PC-9 (cell line): ENCODE results near the gene EXO5. TPM values are rescaled to one million over a fixed set of nuclear protein-coding genes. Genes with fewer than 3 reads are reported as not detected.

Experiments used
- BruUV-seq: library from RNA; stranded (reverse); fragments of 400-500 nt; replicated peaks from 2 replicates; lab custom pipeline; 2021; lab: Mats Ljungman, UMichigan
- CTCF ChIA-PET: fragments of 300-600 bp; sonication (Branson Sonifier 250); formaldehyde crosslinking; loops from one replicate; lab custom pipeline; 2022; ENCODE audit warnings: antibody characterized with exemption; lab: Charles Lee
- POLR2A ChIA-PET: fragments of 300-600 bp; sonication (Branson Sonifier 250); formaldehyde crosslinking; loops from one replicate; lab custom pipeline; 2022; ENCODE audit warnings: antibody characterized with exemption; ENCODE audit not compliant: unreplicated experiment; lab: Charles Lee
- DNase-seq, 2 experiments: peaks; one replicate each; pipeline versions ENCODE4 v3.0.0 to v3.0.0-alpha.2; 2015 to 2022; ENCODE audit warnings: mixed read lengths in 1 of 2
- H2AFZ ChIP-seq: fragments of 200-600 bp; sonication (generic); 2 replicates; pipeline ENCODE4 v1.8.1; 2017; ENCODE audit warnings: antibody characterized with exemption
- H3F3A ChIP-seq: fragments of 200-600 bp; sonication (generic); 2 replicates; pipeline ENCODE4 v1.8.1; 2017; ENCODE audit warnings: antibody characterized with exemption, mild to moderate bottlenecking, low read depth; ENCODE audit not compliant: insufficient read depth
- H3K27ac ChIP-seq: fragments of 200-600 bp; sonication (generic); 2 replicates; pipeline ENCODE4 v1.6.1; 2016; ENCODE audit warnings: mixed run types
- H3K27me3 ChIP-seq: fragments of 200-600 bp; sonication (generic); 2 replicates; pipeline ENCODE4 v1.6.1; 2016; ENCODE audit warnings: low read depth, mixed run types; ENCODE audit not compliant: insufficient read depth
- H3K36me3 ChIP-seq: fragments of 200-600 bp; sonication (generic); 2 replicates; pipeline ENCODE4 v1.6.1; 2016; ENCODE audit warnings: low read depth, mixed run types
- H3K4me1 ChIP-seq: fragments of 200-600 bp; sonication (generic); replicated peaks from 2 replicates; pipeline ENCODE4 v1.6.1; 2016; ENCODE audit warnings: mixed run types; ENCODE audit not compliant: insufficient read depth
- H3K4me2 ChIP-seq: fragments of 200-600 bp; sonication (generic); 2 replicates; pipeline ENCODE4 v1.6.1; 2017; ENCODE audit warnings: mixed run types
- H3K4me3 ChIP-seq: fragments of 200-600 bp; sonication (generic); 2 replicates; pipeline ENCODE4 v1.6.1; 2016; ENCODE audit warnings: mixed run types
- H3K79me2 ChIP-seq: fragments of 200-600 bp; sonication (generic); 2 replicates; pipeline ENCODE4 v1.6.1; 2017; ENCODE audit warnings: low read depth, mixed run types
- H3K9me2 ChIP-seq: fragments of 200-600 bp; sonication (generic); 2 replicates; pipeline ENCODE4 v1.8.1; 2017; ENCODE audit warnings: mild to moderate bottlenecking; ENCODE audit not compliant: insufficient read depth
- H3K9me3 ChIP-seq: fragments of 200-600 bp; sonication (generic); 2 replicates; pipeline ENCODE4 v1.8.1; 2016; ENCODE audit warnings: low read depth; ENCODE audit not compliant: insufficient read depth
- H4K20me1 ChIP-seq: fragments of 200-600 bp; sonication (generic); 2 replicates; pipeline ENCODE4 v1.8.1; 2017; ENCODE audit not compliant: insufficient read depth
- EZH2 ChIP-seq: fragments of 200-600 bp; sonication (generic); IDR thresholded peaks from 2 replicates; pipeline ENCODE4 v1.8.0; 2017; ENCODE audit warnings: antibody characterized with exemption, low read depth
- intact Hi-C: fragments of 100-400 bp; cut with micrococcal nuclease; formaldehyde crosslinking; loops from one replicate; pipeline ENCODE4 v1.10.0; 2022; ENCODE audit not compliant: unreplicated experiment
- total RNA-seq: library from RNA; stranded (reverse); gene quantifications from 2 replicates; pipeline ENCODE4 v1.2.3, GENCODE V29; 2021
- TF ChIP-seq, protein P1 (sequence below): fragments of 200-600 bp; sonication (generic); conservative IDR thresholded peaks from 2 replicates; pipeline ENCODE4 v1.6.1; 2017; ENCODE audit warnings: mixed run types, antibody characterized with exemption, mild to moderate bottlenecking, moderate library complexity

The EXO5 gene
- total RNA-seq, 1 experiment from 2014 or later, result 19.0 TPM

DNA sequence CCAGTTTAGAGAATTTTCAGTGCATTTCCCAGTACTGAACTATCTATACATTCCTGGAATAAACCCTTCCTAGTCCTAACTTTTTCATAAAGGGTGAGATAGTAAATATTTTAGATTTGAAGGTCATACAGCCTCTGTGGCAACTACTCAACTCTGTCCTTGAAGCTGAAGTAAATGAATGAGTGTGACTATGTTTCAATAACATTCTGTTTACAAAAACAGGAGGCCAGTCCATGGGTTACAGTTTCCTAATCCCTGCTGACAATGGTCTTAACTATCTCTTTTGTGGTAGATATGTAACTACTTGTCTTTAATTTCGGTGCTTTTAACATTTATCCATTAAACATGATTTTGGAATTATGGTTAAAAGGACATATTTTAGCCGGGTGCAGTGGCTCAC lies 27.2 kb downstream of the EXO5 start:
- Histone ChIP-seq H3K9me3 (no peaks in the 10 kb centered on the region), H3K4me3 (no peak overlapping the region), H4K20me1 (no peaks in the 10 kb centered on the region), H3K27me3 (no peaks in the 10 kb centered on the region), H3K9me2 (no peaks in the 10 kb centered on the region), H3F3A (no peaks in the 10 kb centered on the region), H3K27ac (no peak overlapping the region), H3K36me3 (no peaks in the 10 kb centered on the region), H2AFZ (no peak overlapping the region), H3K79me2 (no peaks in the 10 kb centered on the region), H3K4me1 (peaks cover 10% of the 10 kb centered on the region), H3K4me2 (no peak overlapping the region)
- ChIA-PET CTCF (interaction anchor here (0.6 kb wide), 1 partner anchor 458 kb away, joined by 3 read pairs; no protein-coding TSS in a partner anchor), POLR2A (no interaction called here)
- intact Hi-C loops, result no loop called here
- TF ChIP-seq, protein P1, sequence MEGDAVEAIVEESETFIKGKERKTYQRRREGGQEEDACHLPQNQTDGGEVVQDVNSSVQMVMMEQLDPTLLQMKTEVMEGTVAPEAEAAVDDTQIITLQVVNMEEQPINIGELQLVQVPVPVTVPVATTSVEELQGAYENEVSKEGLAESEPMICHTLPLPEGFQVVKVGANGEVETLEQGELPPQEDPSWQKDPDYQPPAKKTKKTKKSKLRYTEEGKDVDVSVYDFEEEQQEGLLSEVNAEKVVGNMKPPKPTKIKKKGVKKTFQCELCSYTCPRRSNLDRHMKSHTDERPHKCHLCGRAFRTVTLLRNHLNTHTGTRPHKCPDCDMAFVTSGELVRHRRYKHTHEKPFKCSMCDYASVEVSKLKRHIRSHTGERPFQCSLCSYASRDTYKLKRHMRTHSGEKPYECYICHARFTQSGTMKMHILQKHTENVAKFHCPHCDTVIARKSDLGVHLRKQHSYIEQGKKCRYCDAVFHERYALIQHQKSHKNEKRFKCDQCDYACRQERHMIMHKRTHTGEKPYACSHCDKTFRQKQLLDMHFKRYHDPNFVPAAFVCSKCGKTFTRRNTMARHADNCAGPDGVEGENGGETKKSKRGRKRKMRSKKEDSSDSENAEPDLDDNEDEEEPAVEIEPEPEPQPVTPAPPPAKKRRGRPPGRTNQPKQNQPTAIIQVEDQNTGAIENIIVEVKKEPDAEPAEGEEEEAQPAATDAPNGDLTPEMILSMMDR, result no peak
- TF ChIP-seq EZH2, result no peak
- no TSS peak for BruUV-seq
- no peak for DNase-seq

DNA sequence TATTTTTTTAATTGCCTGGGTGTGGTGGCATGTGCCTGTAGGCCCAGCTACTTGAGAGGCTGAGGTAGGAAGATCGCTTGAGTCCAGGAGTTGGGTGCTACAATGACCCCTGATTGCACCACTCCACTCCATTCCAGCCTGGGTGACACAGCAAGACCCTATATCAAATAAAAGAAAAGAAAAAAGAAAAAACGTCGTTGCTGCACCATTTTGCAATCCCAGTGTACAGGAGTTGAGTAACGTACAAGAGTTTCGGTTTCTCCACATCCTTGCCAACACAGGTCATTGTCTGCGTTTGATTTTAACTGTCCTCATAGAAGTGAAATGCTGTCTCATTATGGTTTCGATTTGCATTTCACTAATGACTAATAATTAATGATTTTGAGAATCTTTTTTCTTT lies 30.8 kb downstream of the EXO5 start:
- no peak overlapping the region for H3K27ac ChIP-seq
- H3K4me2 ChIP-seq, result no peak overlapping the region
- H3K79me2 ChIP-seq, result no peaks in the 10 kb centered on the region
- H3F3A ChIP-seq, result no peaks in the 10 kb centered on the region
- H2AFZ ChIP-seq, result no peak overlapping the region
- no peaks in the 10 kb centered on the region for H3K36me3 ChIP-seq
- H3K27me3 ChIP-seq, result no peaks in the 10 kb centered on the region
- no peak overlapping the region for H3K4me3 ChIP-seq
- H3K4me1 ChIP-seq, result no peaks in the 10 kb centered on the region
- no peak for DNase-seq
- no TSS peak for BruUV-seq
- no peaks in the 10 kb centered on the region for H3K9me3 ChIP-seq
- TF ChIP-seq, protein P1, result no peak
- no peak for TF ChIP-seq EZH2
- H3K9me2 ChIP-seq, result no peaks in the 10 kb centered on the region
- intact Hi-C loops, result no loop called here
- ChIA-PET CTCF (no interaction called here), POLR2A (no interaction called here)
- no peaks in the 10 kb centered on the region for H4K20me1 ChIP-seq

DNA sequence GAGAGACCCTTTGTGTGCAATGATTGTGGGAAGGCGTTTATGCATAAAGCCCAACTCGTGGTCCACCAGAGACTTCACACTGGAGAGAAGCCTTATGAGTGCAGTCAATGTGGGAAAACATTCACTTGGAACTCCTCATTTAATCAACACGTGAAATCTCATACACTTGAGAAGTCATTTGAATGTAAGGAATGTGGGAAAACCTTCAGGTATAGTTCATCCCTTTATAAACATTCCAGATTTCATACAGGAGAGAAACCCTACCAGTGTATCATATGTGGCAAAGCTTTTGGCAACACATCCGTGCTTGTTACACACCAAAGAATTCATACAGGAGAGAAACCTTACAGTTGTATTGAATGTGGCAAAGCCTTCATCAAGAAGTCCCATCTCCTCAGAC lies 38.4 kb downstream of the EXO5 start:
- Histone ChIP-seq H3K4me2 (no peak overlapping the region), H3K27ac (no peak overlapping the region), H3K9me2 (no peaks in the 10 kb centered on the region), H3K36me3 (no peaks in the 10 kb centered on the region), H3K9me3 (peaks cover 7% of the 10 kb centered on the region), H4K20me1 (no peaks in the 10 kb centered on the region), H3K4me3 (no peak overlapping the region), H3K79me2 (no peaks in the 10 kb centered on the region), H3K4me1 (no peaks in the 10 kb centered on the region), H3F3A (no peaks in the 10 kb centered on the region), H2AFZ (no peak overlapping the region), H3K27me3 (no peaks in the 10 kb centered on the region)
- BruUV-seq, result no TSS peak
- POLR2A ChIA-PET, result no interaction called here
- no peak for DNase-seq
- TF ChIP-seq, protein P1, result no peak
- TF ChIP-seq EZH2, result no peak
- CTCF ChIA-PET, result no interaction called here
- intact Hi-C loops, result no loop called here
